ENCODE results near the gene NEURL4.
"Not testable (repeated sequence)": the region's sequence is repeated elsewhere in the genome, so short reads cannot be mapped to it uniquely, and the experiment has no call there.

NEURL4 gene

DNA sequence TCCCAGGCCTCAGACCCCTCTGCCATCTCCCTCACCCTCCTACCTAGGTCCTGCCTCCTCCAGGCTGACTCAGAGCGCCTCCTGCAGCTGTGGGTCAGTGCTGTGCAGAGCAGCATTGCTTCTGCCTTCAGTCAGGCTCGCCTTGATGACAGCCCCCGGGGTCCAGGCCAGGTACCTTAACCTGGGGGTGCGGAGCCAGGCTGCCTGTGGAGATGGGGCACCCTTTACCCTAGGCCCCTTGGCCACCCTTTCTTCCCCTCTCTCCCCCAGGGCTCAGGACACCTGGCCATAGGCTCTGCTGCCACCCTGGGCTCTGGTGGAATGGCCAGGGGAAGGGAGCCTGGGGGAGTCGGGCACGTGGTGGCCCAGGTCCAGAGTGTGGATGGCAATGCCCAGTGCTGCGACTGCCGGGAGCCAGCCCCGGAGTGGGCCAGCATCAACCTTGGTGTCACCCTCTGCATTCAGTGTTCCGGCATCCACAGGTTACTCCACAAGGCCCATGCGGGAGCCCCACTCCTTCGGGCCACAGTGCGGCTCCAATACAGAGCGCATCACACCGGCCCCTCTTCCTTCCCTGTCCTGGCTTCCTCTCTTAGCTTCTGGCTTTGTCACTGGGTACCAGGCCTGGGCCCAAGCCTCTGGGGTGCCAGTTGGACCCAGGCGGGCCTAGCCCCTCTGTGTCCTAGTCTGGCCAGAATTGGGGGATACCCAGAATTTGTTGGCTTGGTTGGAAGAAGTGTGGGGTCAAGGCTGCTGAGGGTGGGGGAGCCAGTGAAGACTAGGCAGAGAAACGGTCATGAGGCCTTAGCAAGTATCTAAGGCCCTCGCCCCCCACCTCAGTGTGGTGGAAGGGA, 17.9 kb upstream of the NEURL4 start:
- no peak for TF ChIP-seq CTCF (IDR thresholded peaks at IDR 0.05; ENCODE audit: low read depth, low read length)
- DNase-seq (ENCODE audit: extremely low read depth, low read depth), result no peak

DNA sequence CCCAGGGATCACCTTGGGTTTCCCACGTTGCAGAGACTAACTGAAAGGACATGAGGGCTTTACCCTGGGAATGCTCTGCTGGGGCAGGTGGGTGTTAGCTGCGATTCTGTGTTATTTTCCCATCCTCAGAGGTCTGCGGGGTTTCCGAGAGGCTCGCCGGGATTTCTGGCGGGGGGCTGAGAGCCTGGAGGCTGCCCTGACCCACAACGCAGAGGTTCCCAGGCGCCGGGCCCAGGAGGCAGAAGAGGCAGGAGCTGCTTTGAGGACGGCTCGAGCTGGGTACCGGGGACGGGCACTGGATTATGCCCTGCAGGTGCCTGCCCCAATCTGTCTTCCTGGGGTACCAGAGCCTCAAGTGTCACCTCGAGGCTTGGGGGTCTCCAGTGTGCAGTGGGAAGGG, 14.1 kb upstream of the NEURL4 start:
- no peak for TF ChIP-seq CTCF (IDR thresholded peaks at IDR 0.05; ENCODE audit: low read depth, low read length)
- no peak for DNase-seq (ENCODE audit: extremely low read depth, low read depth)

DNA sequence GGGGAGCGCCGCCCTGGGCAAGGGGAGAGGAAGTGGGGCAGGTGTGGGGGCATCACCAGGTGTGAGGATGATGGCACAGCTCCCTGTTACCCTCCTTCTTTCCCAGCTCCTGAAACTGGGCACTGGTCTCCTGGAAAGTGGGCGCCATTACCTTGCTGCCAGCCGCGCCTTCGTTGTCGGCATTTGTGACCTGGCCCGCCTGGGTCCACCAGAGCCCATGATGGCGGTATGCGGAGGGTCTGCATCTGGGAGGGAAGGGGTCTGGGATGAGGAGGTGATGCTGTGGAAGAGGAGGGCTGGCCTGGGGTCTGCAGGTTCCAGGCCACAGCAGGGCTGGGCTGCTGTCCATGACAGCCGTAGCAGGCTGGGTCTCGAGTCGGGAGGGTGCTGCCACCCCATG, 12.7 kb upstream of the NEURL4 start:
- no peak for TF ChIP-seq CTCF (IDR thresholded peaks at IDR 0.05; ENCODE audit: low read depth, low read length)
- no peak for DNase-seq (ENCODE audit: extremely low read depth, low read depth)

- TF ChIP-seq CTCF (IDR thresholded peaks at IDR 0.05; ENCODE audit: low read depth, low read length), result no peak
- no peak for DNase-seq (ENCODE audit: extremely low read depth, low read depth)
Measured at GRCh38 chr17:7340179-7340578, 11.0 kb upstream of the NEURL4 start.

DNA sequence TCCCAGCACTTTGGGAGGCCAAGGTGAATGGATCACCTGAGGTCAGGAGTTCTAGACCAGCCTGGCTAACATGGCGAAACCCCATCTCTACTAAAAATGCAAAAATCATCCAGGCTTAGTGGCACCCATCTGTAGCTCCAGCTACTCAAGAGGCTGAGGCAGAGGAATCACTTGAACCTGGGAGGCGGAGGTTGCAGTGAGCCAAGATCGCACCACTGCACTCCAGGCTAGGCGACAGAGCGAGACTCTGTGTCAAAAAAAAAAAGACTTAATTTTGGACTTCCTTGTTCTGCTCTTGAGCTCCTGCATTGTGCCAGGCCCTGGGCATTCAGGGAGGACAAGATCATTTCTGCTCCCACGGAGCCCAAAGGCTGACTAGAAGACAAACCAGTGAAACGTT, 8.5 kb upstream of the NEURL4 start:
- DNase-seq (ENCODE audit: extremely low read depth, low read depth), result not testable (repeated sequence)

GRCh38 chr17:7336240-7337175, 7.4 kb upstream of the NEURL4 start, which contains the start of gene ACAP1:
ACAP1 (plus strand) TSS chr17:7336529; CDS start chr17:7336735, 206 bp downstream.
- no peak for DNase-seq (ENCODE audit: extremely low read depth, low read depth)
- no peak for TF ChIP-seq CTCF (IDR thresholded peaks at IDR 0.05; ENCODE audit: low read depth, low read length)

DNA sequence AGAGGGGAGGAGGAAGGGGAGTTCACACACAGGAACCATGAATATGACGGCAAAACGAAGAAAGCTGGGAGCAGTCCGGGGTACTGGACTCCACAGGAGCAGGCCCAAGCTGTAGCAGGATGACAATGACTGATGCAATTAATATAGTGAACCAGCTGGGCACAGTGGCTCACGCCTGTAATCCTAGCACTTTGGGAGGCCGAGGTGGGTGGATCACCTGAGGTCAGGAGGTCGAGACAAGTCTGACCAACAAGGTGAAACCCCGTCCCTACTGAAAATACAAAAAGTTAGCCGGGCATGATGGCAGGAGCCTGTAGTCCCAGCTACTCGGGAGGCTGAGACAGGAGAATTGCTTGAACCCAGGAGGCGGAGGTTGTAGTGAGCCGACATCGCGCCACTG, 6.6 kb upstream of the NEURL4 start:
- DNase-seq (ENCODE audit: extremely low read depth, low read depth), result not testable (repeated sequence)

GRCh38 chr17:7334938-7335538, 5.9 kb upstream of the NEURL4 start:
- TF ChIP-seq CTCF (IDR thresholded peaks at IDR 0.05; ENCODE audit: low read depth, low read length), result no peak
- DNase-seq (ENCODE audit: extremely low read depth, low read depth), result no peak

GRCh38 chr17:7332600-7333069, 3.5 kb upstream of the NEURL4 start:
- not testable (repeated sequence) for DNase-seq (ENCODE audit: extremely low read depth, low read depth)

All from AG09319 (cell line).